HS-27A (cell line): ENCODE measurements around the gene UBE2H.

Source experiments
- DNase-seq: peaks from one replicate; pipeline ENCODE4 v3.0.0-alpha.2; 2012; ENCODE audit warnings: low read depth, missing footprints

UBE2H gene

GRCh38 chr7:129786825-129787563 is 165.8 kb downstream of the UBE2H start:
- DNase-seq, result no peak

DNA sequence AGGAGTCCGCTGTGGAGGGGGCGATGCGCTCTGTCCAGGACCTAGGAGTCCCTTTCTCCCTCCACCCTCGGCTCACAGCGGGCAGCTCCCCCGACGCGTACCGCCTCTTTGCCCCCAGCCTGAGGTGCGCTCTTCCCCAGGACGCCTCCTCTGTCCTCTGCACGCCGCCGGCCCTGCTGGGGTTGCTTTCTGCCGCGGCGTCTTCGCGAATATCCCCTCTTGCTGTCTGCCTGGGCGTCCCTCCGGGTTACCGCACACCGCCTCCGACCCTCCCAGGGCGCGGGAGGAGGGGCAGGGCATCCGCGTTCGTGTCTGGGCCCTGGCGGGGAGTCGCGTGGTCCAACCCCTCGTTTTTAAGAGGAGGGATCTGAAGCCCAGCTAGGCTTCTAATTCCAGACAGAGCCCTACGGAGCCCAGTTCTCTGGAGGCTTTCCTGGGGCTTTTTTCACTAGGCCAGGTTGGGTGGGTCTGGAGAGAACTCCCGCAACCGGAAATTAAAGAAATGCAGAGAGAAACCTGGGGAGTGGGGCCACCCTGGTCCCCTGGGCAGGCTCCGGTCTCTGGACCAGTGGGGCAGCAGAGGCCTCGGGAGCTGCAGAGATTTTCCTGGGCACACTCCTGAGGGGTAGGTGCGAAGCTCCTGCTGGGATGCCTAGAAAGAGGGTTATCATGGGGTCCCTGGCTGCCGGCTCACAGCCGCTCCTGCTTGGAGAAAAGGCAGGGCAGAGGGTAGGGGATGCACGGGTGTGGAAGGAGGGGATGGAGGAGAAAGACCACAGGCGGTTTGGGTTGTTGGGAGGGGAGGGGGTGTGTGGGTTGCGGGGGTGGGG is 166.9 kb downstream of the UBE2H start:
- DNase-seq, result no peak

DNA sequence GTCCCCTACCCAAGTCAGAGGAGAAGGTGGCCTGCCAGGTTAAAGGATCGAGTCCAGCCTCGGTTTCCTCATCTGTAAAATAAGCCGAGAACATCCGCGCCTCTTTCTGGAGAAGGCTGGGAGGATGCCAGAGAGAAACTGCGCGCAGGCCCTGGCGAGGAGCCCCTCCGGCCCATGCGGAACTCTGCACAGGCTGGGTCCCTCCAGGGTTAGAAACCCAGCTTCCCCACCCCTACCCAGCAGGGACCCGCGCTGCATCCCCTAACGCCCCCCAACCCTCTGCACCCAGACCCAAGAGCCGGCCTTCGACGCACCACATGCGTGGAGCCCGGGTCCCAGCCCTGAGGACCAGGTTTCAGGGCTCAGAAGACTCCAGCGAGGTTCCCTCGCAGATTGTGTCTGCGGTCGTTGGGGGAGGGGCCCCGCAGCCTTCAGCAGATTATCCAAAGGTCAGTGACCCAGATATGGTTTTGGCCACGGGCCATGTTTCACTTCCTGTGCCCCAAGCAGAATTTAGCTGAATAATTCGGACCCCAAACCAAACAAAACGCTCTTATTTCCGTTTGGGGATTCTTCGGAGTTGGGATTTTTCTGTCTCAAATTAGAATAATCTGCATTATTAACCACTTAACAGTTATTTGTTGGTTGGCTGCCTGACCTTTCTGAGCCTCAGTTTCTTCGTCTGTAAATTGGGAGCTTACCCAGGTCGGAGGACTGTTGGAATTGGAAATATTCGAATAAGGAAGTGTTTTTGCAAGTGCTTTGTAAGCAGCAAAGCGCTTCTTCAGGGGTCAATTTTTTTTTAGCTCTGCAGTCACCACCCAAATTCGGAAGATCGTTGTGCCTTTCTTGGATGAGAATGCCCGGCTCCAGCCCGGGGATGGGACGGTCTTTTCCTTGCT is 167.7 kb downstream of the UBE2H start:
- DNase-seq, result no peak

GRCh38 chr7:129784437-129784782 is 168.3 kb downstream of the UBE2H start:
- no peak for DNase-seq

GRCh38 chr7:129783584-129783919 is 169.2 kb downstream of the UBE2H start:
- no peak for DNase-seq

GRCh38 chr7:129782818-129783583 is 169.8 kb downstream of the UBE2H start:
- DNase-seq, result no peak

DNA sequence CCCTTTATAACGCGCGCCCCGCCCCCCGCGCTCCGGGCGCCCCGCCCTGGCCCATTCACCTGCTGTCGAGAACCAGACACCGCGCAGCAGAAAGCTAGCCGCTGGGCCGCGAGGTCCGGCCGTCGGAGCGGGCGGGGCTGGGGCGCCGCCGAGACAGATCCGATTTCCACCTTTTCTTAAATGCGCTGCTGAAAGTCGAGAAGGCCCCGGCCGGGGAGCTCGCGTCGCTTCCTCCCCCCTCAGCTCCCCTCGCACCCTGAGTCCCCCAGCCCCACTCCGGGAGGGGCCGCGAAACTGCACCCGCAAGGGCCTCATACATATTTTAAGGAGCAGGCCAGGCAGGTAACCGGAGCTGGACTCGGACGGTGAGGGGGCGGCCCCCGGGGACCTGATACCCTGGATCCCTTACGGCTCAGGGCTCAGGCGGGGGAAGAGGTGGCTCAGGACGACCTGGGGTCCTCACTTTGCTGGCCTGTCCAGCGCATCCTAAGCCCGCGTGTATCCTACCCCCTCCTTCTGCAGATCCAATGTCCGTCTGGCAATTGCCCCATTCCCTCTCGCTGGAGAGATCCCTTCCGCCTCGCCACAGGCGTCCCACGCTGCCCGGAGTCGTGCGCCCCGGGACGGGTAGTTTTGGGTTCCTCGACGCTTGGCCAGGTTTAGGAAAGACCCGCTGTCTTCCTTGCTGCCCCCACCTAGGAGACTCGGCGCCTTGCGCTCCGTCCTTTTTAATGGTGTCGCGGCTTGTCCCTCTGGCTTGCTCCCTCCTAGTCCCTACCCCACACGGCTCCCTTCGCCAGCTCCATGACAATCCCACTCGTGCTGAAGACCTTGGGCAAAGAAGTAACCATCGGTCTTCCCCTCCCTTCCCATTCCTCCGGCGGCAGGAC is 170.6 kb downstream of the UBE2H start:
- DNase-seq, result no peak

- DNase-seq, result no peak
Observed at GRCh38 chr7:129780974-129781927, 171.5 kb downstream of the UBE2H start.
